GM23338 (cell line): ENCODE results near the gene EHF. TPM values are rescaled to one million over a fixed set of nuclear protein-coding genes. Genes with fewer than 3 reads are reported as not detected.

Experiments
- ATAC-seq: fragments of 200-7000 bp; cut with Tn5 transposase; 3 replicates; pipeline ENCODE4 v1.9.1; 2020
- DNase-seq: peaks from one replicate; pipeline ENCODE4 v3.0.0-alpha.2; 2015; ENCODE audit warnings: low spot score
- H2AFZ ChIP-seq: fragments of 200-600 bp; sonication (generic); 2 replicates; pipeline ENCODE4 v1.8.0; 2016; ENCODE audit warnings: antibody characterized with exemption, mild to moderate bottlenecking, moderate library complexity
- H3F3A ChIP-seq: fragments of 200-600 bp; sonication (generic); replicated peaks from 2 replicates; pipeline ENCODE4 v1.8.0; 2017; ENCODE audit warnings: antibody characterized with exemption, mixed run types, low read depth
- H3K27ac ChIP-seq: fragments of 200-600 bp; sonication (generic); 2 replicates; pipeline ENCODE4 v1.6.1; 2016; ENCODE audit warnings: low read depth
- H3K27me3 ChIP-seq: fragments of 200-600 bp; sonication (generic); 2 replicates; pipeline ENCODE4 v1.8.0; 2016; ENCODE audit warnings: mild to moderate bottlenecking, mixed run types, moderate library complexity; ENCODE audit not compliant: insufficient read depth
- H3K36me3 ChIP-seq: fragments of 200-600 bp; sonication (generic); 2 replicates; pipeline ENCODE4 v1.8.0; 2016; ENCODE audit warnings: mild to moderate bottlenecking; ENCODE audit not compliant: insufficient read depth
- H3K4me1 ChIP-seq: fragments of 200-600 bp; sonication (generic); 2 replicates; pipeline ENCODE4 v1.8.0; 2016; ENCODE audit warnings: mild to moderate bottlenecking, moderate library complexity; ENCODE audit not compliant: insufficient read depth
- H3K4me2 ChIP-seq: fragments of 200-600 bp; sonication (generic); 2 replicates; pipeline ENCODE4 v1.7.1; 2017; ENCODE audit warnings: mixed run types
- H3K4me3 ChIP-seq: fragments of 200-600 bp; sonication (generic); 2 replicates; pipeline ENCODE4 v1.6.1; 2016; ENCODE audit warnings: mixed run types
- H3K79me2 ChIP-seq: fragments of 200-600 bp; sonication (generic); replicated peaks from 2 replicates; pipeline ENCODE4 v1.8.0; 2017; ENCODE audit warnings: mild to moderate bottlenecking; ENCODE audit not compliant: insufficient read depth
- H3K9me2 ChIP-seq: fragments of 200-600 bp; sonication (generic); 2 replicates; pipeline ENCODE4 v1.8.0; 2017; ENCODE audit not compliant: insufficient read depth
- H4K20me1 ChIP-seq: fragments of 200-600 bp; sonication (generic); replicated peaks from 2 replicates; pipeline ENCODE4 v1.8.0; 2017; ENCODE audit warnings: mild to moderate bottlenecking; ENCODE audit not compliant: insufficient read depth
- H3K27ac Mint-ChIP-seq: 2 replicates; pipeline ENCODE4 v1.8.0; 2020; ENCODE audit warnings: inconsistent platforms, mild to moderate bottlenecking, moderate library complexity, mixed read lengths
- H3K27me3 Mint-ChIP-seq: 3 replicates; pipeline ENCODE4 v1.8.0; 2022; ENCODE audit warnings: low read depth, mild to moderate bottlenecking, moderate library complexity, mixed read lengths, inconsistent platforms; ENCODE audit not compliant: insufficient read depth, poor library complexity
- H3K36me3 Mint-ChIP-seq: 3 replicates; pipeline ENCODE4 v1.8.0; 2021; ENCODE audit warnings: low read depth, mild to moderate bottlenecking, inconsistent platforms, moderate library complexity, mixed read lengths
- H3K4me1 Mint-ChIP-seq: 3 replicates; pipeline ENCODE4 v1.8.0; 2020; ENCODE audit warnings: mild to moderate bottlenecking, inconsistent platforms, mixed read lengths
- H3K4me3 Mint-ChIP-seq: 3 replicates; pipeline ENCODE4 v1.8.0; 2021; ENCODE audit warnings: moderate library complexity, mild to moderate bottlenecking, inconsistent platforms, mixed read lengths
- H3K9me3 Mint-ChIP-seq: 3 replicates; pipeline ENCODE4 v1.8.0; 2020; ENCODE audit warnings: moderate library complexity, mild to moderate bottlenecking, inconsistent platforms, mixed read lengths
- CREB1 ChIP-seq: fragments of 250-450 bp; sonication (Bioruptor Pico); IDR thresholded peaks from 2 replicates; pipeline ENCODE4 v1.5.0; 2020; ENCODE audit warnings: low read depth, mild to moderate bottlenecking, moderate library complexity
- CTCF ChIP-seq, 2 experiments: fragments of 200-600 bp in 1 of 2; sonication (generic) in 1 of 2; conservative IDR thresholded peaks; 2 replicates each; pipeline versions ENCODE4 v1.5.1 to v1.6.1; 2016 to 2017; ENCODE audit warnings: antibody characterized with exemption in 2 of 2, low read depth in 2 of 2, mild to moderate bottlenecking in 2 of 2, moderate library complexity in 1 of 2
- ETS1 ChIP-seq: IDR thresholded peaks from 2 replicates; pipeline ENCODE4 v1.6.1; 2016; ENCODE audit warnings: antibody characterized with exemption
- EZH2 ChIP-seq: fragments of 200-600 bp; sonication (generic); IDR thresholded peaks from one replicate; pipeline ENCODE4 v1.8.0; 2017; ENCODE audit warnings: antibody characterized with exemption, mild to moderate bottlenecking, low read depth; ENCODE audit not compliant: unreplicated experiment
- EZH2phosphoT487 ChIP-seq: fragments of 200-600 bp; sonication (generic); IDR thresholded peaks from one replicate; pipeline ENCODE4 v1.8.1; 2018; ENCODE audit warnings: antibody characterized with exemption; ENCODE audit not compliant: unreplicated experiment
- JUNB ChIP-seq: IDR thresholded peaks from one replicate; pipeline ENCODE4 v1.6.1; 2016; ENCODE audit warnings: antibody characterized with exemption; ENCODE audit not compliant: unreplicated experiment
- NANOG ChIP-seq: IDR thresholded peaks from 2 replicates; pipeline ENCODE4 v1.6.1; 2016; ENCODE audit warnings: antibody characterized with exemption, borderline replicate concordance
- POLR2AphosphoS5 ChIP-seq: IDR thresholded peaks from 2 replicates; pipeline ENCODE4 v1.6.1; 2016; ENCODE audit warnings: antibody characterized with exemption, low read depth
- STAT1 ChIP-seq: IDR thresholded peaks from one replicate; pipeline ENCODE4 v1.6.1; 2016; ENCODE audit warnings: antibody characterized with exemption; ENCODE audit not compliant: unreplicated experiment
- ZNF114 ChIP-seq: fragments of 250-450 bp; sonication (Bioruptor Pico); IDR thresholded peaks from 2 replicates; pipeline ENCODE4 v1.5.0; 2020; ENCODE audit warnings: mild to moderate bottlenecking, moderate library complexity
- ZNF331 ChIP-seq: fragments of 250-450 bp; sonication (Bioruptor Pico); IDR thresholded peaks from 2 replicates; pipeline ENCODE4 v1.5.0; 2020; ENCODE audit warnings: low read depth, mild to moderate bottlenecking, moderate library complexity
- polyA plus RNA-seq: library from polyadenylated mRNA; unstranded; fragments of >200 nt; fragmentation: Nextera tagmentation; extraction: Ambion mirVana; gene quantifications from 2 replicates; pipeline ENCODE4 v1.2.1, GENCODE V29; 2016
- total RNA-seq: library from RNA; depleted of rRNA; stranded (reverse); fragments of >200 nt; shearing (Covaris generic); gene quantifications from 2 replicates; pipeline ENCODE4 v1.2.3, GENCODE V29; 2014
- TF ChIP-seq, protein P1 (sequence below): fragments of 250-450 bp; sonication (Bioruptor Pico); IDR thresholded peaks from 2 replicates; pipeline ENCODE4 v1.5.0; 2020; ENCODE audit warnings: mild to moderate bottlenecking, moderate library complexity
- TF ChIP-seq, protein P2 (sequence below): IDR thresholded peaks from one replicate; pipeline ENCODE4 v1.6.1; 2018; ENCODE audit warnings: antibody characterized with exemption; ENCODE audit not compliant: unreplicated experiment

Gene EHF
- total and polyA plus RNA-seq, 2 experiments from 2014 or later, result not detected

- H3K9me3 Mint-ChIP-seq, result no peaks in the 10 kb centered on the region
- ATAC-seq, result peak; percentile 42; the same call in 2 of the 3 replicates
- peak; percentile 62 for DNase-seq
- no peaks in the 10 kb centered on the region for H3K36me3 Mint-ChIP-seq
- Histone ChIP-seq H3K9me2 (no peaks in the 10 kb centered on the region; the same call in 1 of the 2 replicates), H3K4me3 (no peak overlapping the region), H3K4me1 (peaks cover 11% of the 10 kb centered on the region), H3K27ac (no peak overlapping the region), H3K4me2 (no peak overlapping the region), H3K27me3 (no peaks in the 10 kb centered on the region), H4K20me1 (no peaks in the 10 kb centered on the region), H3F3A (no peaks in the 10 kb centered on the region), H3K36me3 (no peaks in the 10 kb centered on the region), H3K79me2 (no peaks in the 10 kb centered on the region), H2AFZ (no peak overlapping the region)
- H3K27me3 Mint-ChIP-seq, result no peaks in the 10 kb centered on the region
- TF ChIP-seq EZH2phosphoT487, result no peak
- TF ChIP-seq NANOG, result no peak
- no peak for TF ChIP-seq EZH2
- no peak for TF ChIP-seq ETS1
- TF ChIP-seq STAT1, result no peak
- TF ChIP-seq ZNF114 (CRISPR knock-in tag), result no peak
- TF ChIP-seq CREB1 (CRISPR knock-in tag), result no peak
- no peak for TF ChIP-seq POLR2AphosphoS5
- TF ChIP-seq CTCF (conservative IDR thresholded peaks at IDR 0.05; ENCODE audit: low read depth in 2 of 2), result no peak
- no peak for TF ChIP-seq ZNF331
- TF ChIP-seq, protein P1, sequence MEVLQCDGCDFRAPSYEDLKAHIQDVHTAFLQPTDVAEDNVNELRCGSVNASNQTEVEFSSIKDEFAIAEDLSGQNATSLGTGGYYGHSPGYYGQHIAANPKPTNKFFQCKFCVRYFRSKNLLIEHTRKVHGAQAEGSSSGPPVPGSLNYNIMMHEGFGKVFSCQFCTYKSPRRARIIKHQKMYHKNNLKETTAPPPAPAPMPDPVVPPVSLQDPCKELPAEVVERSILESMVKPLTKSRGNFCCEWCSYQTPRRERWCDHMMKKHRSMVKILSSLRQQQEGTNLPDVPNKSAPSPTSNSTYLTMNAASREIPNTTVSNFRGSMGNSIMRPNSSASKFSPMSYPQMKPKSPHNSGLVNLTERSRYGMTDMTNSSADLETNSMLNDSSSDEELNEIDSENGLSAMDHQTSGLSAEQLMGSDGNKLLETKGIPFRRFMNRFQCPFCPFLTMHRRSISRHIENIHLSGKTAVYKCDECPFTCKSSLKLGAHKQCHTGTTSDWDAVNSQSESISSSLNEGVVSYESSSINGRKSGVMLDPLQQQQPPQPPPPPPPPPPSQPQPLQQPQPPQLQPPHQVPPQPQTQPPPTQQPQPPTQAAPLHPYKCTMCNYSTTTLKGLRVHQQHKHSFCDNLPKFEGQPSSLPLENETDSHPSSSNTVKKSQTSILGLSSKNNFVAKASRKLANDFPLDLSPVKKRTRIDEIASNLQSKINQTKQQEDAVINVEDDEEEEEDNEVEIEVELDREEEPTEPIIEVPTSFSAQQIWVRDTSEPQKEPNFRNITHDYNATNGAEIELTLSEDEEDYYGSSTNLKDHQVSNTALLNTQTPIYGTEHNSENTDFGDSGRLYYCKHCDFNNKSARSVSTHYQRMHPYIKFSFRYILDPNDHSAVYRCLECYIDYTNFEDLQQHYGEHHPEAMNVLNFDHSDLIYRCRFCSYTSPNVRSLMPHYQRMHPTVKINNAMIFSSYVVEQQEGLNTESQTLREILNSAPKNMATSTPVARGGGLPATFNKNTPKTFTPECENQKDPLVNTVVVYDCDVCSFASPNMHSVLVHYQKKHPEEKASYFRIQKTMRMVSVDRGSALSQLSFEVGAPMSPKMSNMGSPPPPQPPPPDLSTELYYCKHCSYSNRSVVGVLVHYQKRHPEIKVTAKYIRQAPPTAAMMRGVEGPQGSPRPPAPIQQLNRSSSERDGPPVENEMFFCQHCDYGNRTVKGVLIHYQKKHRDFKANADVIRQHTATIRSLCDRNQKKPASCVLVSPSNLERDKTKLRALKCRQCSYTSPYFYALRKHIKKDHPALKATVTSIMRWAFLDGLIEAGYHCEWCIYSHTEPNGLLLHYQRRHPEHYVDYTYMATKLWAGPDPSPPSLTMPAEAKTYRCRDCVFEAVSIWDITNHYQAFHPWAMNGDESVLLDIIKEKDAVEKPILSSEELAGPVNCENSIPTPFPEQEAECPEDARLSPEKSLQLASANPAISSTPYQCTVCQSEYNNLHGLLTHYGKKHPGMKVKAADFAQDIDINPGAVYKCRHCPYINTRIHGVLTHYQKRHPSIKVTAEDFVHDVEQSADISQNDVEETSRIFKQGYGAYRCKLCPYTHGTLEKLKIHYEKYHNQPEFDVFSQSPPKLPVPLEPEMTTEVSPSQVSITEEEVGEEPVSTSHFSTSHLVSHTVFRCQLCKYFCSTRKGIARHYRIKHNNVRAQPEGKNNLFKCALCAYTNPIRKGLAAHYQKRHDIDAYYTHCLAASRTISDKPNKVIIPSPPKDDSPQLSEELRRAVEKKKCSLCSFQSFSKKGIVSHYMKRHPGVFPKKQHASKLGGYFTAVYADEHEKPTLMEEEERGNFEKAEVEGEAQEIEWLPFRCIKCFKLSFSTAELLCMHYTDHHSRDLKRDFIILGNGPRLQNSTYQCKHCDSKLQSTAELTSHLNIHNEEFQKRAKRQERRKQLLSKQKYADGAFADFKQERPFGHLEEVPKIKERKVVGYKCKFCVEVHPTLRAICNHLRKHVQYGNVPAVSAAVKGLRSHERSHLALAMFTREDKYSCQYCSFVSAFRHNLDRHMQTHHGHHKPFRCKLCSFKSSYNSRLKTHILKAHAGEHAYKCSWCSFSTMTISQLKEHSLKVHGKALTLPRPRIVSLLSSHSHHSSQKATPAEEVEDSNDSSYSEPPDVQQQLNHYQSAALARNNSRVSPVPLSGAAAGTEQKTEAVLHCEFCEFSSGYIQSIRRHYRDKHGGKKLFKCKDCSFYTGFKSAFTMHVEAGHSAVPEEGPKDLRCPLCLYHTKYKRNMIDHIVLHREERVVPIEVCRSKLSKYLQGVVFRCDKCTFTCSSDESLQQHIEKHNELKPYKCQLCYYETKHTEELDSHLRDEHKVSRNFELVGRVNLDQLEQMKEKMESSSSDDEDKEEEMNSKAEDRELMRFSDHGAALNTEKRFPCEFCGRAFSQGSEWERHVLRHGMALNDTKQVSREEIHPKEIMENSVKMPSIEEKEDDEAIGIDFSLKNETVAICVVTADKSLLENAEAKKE (CRISPR knock-in tag), result no peak
- TF ChIP-seq, protein P2, sequence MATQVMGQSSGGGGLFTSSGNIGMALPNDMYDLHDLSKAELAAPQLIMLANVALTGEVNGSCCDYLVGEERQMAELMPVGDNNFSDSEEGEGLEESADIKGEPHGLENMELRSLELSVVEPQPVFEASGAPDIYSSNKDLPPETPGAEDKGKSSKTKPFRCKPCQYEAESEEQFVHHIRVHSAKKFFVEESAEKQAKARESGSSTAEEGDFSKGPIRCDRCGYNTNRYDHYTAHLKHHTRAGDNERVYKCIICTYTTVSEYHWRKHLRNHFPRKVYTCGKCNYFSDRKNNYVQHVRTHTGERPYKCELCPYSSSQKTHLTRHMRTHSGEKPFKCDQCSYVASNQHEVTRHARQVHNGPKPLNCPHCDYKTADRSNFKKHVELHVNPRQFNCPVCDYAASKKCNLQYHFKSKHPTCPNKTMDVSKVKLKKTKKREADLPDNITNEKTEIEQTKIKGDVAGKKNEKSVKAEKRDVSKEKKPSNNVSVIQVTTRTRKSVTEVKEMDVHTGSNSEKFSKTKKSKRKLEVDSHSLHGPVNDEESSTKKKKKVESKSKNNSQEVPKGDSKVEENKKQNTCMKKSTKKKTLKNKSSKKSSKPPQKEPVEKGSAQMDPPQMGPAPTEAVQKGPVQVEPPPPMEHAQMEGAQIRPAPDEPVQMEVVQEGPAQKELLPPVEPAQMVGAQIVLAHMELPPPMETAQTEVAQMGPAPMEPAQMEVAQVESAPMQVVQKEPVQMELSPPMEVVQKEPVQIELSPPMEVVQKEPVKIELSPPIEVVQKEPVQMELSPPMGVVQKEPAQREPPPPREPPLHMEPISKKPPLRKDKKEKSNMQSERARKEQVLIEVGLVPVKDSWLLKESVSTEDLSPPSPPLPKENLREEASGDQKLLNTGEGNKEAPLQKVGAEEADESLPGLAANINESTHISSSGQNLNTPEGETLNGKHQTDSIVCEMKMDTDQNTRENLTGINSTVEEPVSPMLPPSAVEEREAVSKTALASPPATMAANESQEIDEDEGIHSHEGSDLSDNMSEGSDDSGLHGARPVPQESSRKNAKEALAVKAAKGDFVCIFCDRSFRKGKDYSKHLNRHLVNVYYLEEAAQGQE, result no peak
- TF ChIP-seq JUNB, result no peak
- no peak overlapping the region for H3K27ac Mint-ChIP-seq
- H3K4me1 Mint-ChIP-seq, result peaks cover 17% of the 10 kb centered on the region
- no peak overlapping the region for H3K4me3 Mint-ChIP-seq
Measured at GRCh38 chr11:34682825-34683224, 61.9 kb downstream of the EHF start.
